Neural cell (in vitro differentiated cells): ENCODE measurements around the gene NF1.

Experiments used
- CTCF ChIP-seq: fragments of 450-650 bp; IDR thresholded peaks from 2 replicates; pipeline ENCODE4 v1.5.1; 2014; ENCODE audit warnings: antibody characterized with exemption, mild to moderate bottlenecking, moderate library complexity; ENCODE audit not compliant: poor library complexity, severe bottlenecking
- EP300 ChIP-seq: fragments of 450-650 bp; conservative IDR thresholded peaks from 2 replicates; pipeline ENCODE4 v1.6.1; 2014; ENCODE audit warnings: antibody characterized with exemption, mild to moderate bottlenecking, moderate library complexity; ENCODE audit not compliant: poor library complexity, severe bottlenecking
- EZH2 ChIP-seq: fragments of 200-600, 300-800 bp; shearing (Covaris generic), sonication (generic); IDR thresholded peaks from 2 replicates; pipeline ENCODE4 v1.6.1; 2014; ENCODE audit warnings: antibody characterized with exemption, low read length, borderline replicate concordance, mild to moderate bottlenecking; ENCODE audit not compliant: insufficient read depth, poor library complexity, severe bottlenecking
- MXI1 ChIP-seq: fragments of 450-650 bp; conservative IDR thresholded peaks from 2 replicates; pipeline ENCODE4 v1.6.1; 2014; ENCODE audit warnings: antibody characterized with exemption, mild to moderate bottlenecking; ENCODE audit not compliant: poor library complexity, severe bottlenecking
- POLR2AphosphoS5 ChIP-seq: IDR thresholded peaks from 2 replicates; pipeline ENCODE4 v1.6.1; 2012
- RAD21 ChIP-seq: fragments of 450-650 bp; conservative IDR thresholded peaks from 2 replicates; pipeline ENCODE4 v1.6.1; 2014; ENCODE audit warnings: antibody characterized with exemption, mild to moderate bottlenecking, moderate library complexity
- REST ChIP-seq: IDR thresholded peaks from 2 replicates; pipeline ENCODE4 v1.6.1; 2012; ENCODE audit warnings: borderline replicate concordance
- SMC3 ChIP-seq: fragments of 450-650 bp; conservative IDR thresholded peaks from 2 replicates; pipeline ENCODE4 v1.6.1; 2014; ENCODE audit warnings: antibody characterized with exemption, mild to moderate bottlenecking, moderate library complexity; ENCODE audit not compliant: poor library complexity
- TAF1 ChIP-seq: IDR thresholded peaks from 2 replicates; pipeline ENCODE4 v1.6.1; 2012; ENCODE audit warnings: low read depth

- TF ChIP-seq EZH2 (no peak), POLR2AphosphoS5 (no peak), CTCF (no peak), MXI1 (no peak), TAF1 (no peak), REST (no peak), EP300 (no peak), RAD21 (no peak), SMC3 (no peak)
Observed at GRCh38 chr17:31092475-31093064, 2.2 kb upstream of the NF1 start.
